SHP77 treated with DMSO at 0.1 percent for 48 hours (cell line): ENCODE results near the gene SYT8.
"Not testable (repeated sequence)": the region's sequence is repeated elsewhere in the genome, so short reads cannot be mapped to it uniquely, and the experiment has no call there.

ENCODE experiments used
- DNase-seq: peaks from one replicate; lab custom pipeline; 2025; lab: John Stamatoyannopoulos, UW

Gene SYT8

DNA sequence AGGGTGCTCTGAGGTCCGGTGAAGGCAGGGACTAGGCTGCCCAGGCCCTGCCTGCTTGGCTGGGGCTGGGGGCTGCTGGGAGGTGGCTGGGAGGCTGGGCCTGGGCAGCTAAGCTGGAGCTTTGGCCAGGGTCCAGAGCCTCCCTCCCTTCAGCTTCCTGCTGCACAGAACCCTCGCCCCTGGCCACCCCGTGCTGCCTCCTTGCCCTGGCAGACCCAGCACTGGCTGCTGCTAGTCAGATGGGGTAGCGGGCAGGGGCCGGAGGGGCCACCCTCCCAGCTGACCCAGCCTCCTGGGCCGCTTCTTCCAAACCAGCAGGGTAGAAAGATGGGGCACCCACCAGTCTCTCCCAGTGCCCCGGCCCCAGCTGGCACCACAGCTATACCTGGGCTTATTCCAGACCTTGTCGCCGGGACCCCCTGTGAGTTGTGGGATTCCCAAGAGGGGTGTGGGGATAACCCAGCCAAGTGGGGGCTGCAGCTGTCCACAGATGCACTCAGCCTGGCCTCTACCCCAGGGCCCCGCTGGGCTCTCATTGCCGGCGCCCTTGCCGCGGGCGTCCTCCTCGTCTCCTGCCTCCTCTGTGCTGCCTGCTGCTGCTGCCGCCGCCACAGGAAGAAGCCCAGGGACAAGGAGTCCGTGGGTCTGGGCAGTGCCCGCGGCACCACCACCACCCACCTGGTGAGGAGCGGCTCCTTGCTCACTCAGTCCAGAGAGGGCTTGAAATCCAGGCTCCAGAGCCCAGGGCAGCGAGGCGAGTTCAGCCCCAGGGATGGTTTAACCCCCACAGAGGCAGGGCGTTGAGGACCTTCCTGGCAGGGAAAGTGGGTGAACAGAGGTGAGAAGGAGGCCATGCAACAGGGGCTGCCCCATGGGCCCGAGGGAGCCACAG lies at the start of gene SYT8:
Gene SYT8 (plus strand): TSS at position 212 of the 892 bp plus-strand sequence. CDS start 116 bp downstream, at position 328.
- no peak for DNase-seq

DNA sequence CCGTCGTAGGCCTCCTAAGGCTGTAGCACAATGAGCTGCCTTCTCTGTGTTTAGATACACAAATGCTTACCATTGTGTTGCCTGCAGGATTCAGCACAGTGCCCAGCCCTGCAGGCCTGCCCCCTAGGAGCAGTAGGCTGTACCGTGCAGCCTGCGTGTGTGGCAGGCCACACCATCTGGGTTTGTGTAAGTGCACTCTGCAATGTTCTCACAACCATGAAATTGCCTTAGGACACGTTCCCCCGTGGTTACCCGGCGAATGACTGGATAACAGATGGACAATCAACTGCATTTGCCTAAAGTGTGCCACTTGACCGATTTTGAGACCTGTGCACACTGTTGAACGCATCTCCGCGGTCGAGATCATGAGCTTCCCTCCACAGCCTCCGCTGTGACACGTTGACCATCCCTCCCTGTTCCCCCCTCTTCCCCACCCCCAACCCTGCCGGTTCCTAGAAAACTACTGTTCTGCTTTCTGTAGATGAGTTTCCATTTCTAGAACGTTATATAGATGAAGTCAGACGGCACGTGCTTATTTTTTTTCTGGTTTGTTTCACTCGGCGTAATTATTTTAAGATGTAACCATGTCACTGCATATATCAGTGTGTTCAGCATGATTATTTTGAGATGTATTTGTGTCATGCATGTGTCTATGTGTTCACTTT lies 48.9 kb upstream of the SYT8 start:
- no peak for DNase-seq

- no peak for DNase-seq
Observed at GRCh38 chr11:1786466-1786865, 48.3 kb upstream of the SYT8 start.

DNA sequence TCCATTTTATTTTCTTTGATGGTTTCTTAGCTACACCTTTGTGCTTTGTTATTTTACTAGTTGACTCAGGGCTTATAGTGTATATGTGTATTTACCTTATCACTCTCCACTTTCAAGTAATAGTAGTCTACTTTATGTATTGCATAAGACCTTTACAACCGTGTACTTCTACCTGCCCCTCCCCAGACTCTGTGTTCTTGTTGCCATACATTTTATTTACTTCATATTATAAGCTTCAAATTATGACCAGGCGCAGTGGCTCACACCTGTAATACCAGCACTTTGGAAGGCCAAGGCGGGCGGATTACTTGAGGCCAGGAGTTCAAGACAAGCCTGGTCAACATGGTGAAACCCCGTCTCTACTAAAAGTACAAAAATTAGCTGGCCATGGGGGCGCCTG lies 42.9 kb upstream of the SYT8 start:
- DNase-seq = no peak

GRCh38 chr11:1792461-1792860 lies 42.3 kb upstream of the SYT8 start:
- no peak for DNase-seq

GRCh38 chr11:1793081-1793480 lies 41.7 kb upstream of the SYT8 start:
- no peak for DNase-seq

- no peak for DNase-seq
Observed at GRCh38 chr11:1796413-1797011, 38.3 kb upstream of the SYT8 start.

GRCh38 chr11:1797391-1798125 lies 37.2 kb upstream of the SYT8 start:
- DNase-seq = no peak

GRCh38 chr11:1803246-1803645 lies 31.5 kb upstream of the SYT8 start:
- no peak for DNase-seq

DNA sequence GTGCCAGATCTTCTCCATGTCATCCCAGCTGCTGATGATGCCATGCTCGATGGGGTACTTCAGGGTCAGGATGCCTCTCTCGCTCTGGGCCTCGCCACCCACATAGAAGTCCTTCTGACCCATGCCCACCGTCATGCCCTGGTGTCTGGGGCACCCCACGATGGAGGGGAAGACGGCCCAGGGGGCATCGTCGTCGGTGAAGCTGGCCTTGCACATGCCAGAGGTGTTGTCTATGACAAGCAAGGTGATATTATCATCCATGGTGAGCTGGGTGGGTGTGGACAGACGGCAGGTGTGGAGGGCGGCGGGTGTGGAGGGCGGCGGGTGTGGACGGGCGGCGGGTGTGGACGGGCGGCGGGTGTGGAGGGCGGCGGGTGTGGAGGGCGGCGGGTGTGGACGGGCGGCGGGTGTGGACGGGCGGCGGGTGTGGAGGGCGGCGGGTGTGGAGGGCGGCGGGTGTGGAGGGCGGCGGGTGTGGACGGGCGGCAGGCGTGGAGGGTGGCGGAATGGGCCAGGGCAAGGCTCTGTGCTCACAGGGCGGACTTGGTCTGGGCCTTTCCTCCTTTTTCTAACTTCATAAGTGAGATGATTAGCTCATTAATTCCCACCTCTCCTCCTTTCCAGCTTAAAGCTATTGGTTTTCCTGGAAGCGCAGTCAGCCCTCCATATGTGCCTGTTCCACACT lies 30.8 kb upstream of the SYT8 start:
- DNase-seq = not testable (repeated sequence)

DNA sequence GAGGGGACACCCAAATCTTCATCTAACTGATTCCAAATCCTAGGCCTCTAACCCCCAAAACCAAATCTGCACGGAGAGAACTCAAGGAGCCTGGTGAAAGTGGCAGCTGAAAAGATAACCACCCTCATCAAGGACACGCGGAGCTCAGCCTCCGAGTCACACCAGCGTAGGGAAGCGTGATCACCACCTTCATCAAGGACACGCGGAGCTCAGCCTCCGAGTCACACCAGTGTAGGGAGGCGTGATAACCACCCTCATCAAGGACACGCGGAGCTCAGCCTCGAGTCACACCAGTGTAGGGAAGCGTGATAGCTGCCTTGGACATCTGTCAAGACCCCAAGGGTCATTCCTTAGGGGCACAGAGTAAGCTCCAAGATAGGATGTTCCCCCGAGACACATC lies 29.3 kb upstream of the SYT8 start:
- no peak for DNase-seq

DNA sequence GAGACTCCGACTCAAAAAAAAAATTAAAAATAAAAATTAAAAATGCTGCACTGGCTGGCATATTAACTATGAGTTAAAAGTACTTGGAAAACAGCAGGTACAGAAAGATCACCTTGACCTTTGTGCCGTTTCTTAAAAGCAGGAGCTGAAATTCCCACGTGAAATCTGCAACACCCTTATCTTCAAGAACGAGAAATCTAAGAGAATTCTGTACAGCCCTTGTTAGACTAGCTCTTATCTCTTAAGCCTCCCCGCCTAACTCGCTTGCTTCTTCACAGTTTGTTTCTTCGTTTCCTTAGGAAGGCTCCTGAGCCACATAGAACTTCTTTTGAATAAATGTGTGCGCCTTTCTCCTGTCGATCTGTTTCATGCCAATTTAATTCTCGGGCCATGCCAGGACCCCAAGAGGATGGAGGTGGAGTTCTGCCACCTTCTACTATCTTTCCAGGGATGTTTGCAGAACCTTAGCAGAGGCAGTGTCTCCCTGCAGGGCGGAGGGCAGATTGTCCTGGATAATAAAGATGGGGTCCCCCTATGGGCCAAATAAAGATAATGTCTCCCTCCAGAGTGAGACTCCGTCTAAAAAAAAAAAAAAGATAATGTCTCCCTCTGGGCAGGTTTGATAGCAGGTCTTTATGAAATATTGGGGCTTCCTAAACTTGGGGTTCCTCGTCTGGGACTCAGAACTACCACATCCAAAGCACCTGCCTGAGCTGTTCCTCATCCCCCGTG lies 27.4 kb upstream of the SYT8 start:
- no peak for DNase-seq

DNA sequence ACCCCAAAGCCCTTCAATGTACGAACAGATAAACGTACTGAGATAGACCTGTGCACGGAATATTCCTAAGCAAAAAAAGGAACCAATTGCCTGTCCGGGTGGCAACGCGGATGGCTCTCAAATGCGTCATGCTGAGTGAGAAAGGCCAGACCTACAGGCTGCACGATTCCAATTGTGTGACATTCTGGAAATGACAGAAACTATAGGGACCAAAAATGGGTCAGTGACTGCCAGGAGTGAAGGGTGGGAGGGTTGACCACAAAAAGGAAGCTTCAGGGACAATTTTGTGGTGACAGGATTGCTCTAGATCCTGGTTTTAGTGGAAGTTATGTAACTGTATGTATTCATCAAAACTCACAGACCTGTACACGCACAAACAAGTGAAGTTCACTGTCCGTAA lies 24.0 kb upstream of the SYT8 start:
- no peak for DNase-seq

DNA sequence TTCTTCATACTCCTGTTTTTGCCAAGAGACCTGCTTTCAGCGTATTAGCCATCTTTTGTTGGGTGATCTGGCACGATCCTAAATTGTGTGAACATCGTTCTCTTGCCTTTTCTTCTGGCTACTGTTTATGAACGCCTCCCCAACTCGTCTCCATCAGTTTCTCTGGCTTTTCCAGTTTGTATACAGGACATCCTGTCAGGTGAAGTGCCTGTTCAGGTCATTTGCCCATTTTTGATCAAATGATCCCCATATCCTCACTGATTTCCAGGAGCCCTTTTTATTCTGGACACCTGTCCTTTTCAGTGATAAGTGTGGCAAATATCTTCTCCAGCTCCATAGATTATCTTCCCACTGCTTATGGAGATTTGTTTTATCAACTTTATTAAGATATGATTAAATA lies 22.5 kb upstream of the SYT8 start:
- DNase-seq = no peak

GRCh38 chr11:1812801-1813200 lies 22.0 kb upstream of the SYT8 start:
- no peak for DNase-seq

GRCh38 chr11:1813356-1813755 lies 21.4 kb upstream of the SYT8 start:
- DNase-seq = not testable (repeated sequence)

DNA sequence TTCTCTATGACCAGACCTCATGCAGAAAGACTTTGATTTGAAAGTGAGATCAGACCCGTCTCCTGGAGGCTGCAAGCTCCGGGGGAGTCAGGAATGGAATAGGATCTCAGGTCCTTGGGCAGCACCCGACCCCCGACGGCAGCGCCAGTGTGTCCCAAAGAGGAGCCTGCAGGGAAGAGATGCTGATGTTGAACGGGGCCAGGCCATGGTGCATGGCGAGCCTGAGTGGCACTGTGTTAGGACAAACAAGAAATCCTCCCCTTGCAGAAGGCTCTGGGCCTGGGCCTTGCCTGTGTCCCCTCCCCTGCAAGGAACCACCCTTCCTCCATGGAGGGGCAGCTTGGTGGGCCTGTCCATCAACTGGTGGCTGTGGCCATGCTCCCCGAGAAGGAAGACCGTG lies 20.1 kb upstream of the SYT8 start:
- no peak for DNase-seq

GRCh38 chr11:1815311-1815710 lies 19.5 kb upstream of the SYT8 start:
- DNase-seq = no peak

DNA sequence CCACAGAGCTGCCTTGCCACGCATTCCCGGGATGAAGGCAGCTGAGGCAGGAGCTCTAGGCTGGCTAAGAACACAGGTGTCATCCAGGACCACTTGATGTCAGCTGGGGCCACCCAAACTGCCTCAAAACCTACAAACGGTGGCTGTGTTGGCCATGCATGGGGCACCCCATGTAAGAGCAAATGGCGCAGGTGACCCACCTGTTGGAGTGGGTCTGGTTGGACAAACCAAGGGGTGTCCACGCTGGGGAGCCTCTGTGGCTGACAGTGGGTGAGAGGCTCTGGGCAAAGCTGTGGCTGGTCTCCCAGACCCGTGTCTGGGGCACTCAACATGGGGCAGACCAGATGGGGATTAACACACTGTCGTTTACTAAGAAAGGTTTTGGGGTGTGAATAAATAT lies 19.0 kb upstream of the SYT8 start:
- DNase-seq = no peak

GRCh38 chr11:1817000-1817399 lies 17.8 kb upstream of the SYT8 start:
- no peak for DNase-seq

DNA sequence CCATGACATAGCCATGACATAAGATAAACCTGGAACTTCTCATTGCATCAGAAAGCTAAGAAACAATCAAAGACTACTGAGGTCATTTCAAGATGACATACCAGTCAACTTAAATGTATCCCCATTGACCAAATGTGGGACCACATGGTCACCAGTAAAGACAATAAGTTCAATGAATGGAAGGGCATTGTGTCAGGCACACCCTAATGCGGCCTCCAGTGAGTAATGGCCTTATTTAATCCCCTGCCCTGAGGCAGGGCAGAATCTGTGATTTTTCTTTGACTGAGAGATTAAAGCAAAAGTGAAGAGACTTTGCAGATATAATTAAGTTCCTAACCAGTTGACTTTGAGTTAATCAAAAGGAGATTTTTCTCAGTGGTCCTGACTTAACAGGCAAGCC lies 17.3 kb upstream of the SYT8 start:
- no peak for DNase-seq
